A549 treated with GW870086 at 1 μM for 4 hours (cell line): ENCODE results near the gene METTL21C. TPM values are rescaled to one million over a fixed set of nuclear protein-coding genes. Genes with fewer than 3 reads are reported as not detected.

Experiments
- total RNA-seq: library from RNA; stranded (reverse); fragments of 200-300 nt; extraction: Qiagen RNA extraction; gene quantifications from 5 replicates; pipeline ENCODE4 v1.2.3, GENCODE V29; 2022; ENCODE audit warnings: low read depth

The METTL21C gene
- not detected in 5 replicates for total RNA-seq

DNA sequence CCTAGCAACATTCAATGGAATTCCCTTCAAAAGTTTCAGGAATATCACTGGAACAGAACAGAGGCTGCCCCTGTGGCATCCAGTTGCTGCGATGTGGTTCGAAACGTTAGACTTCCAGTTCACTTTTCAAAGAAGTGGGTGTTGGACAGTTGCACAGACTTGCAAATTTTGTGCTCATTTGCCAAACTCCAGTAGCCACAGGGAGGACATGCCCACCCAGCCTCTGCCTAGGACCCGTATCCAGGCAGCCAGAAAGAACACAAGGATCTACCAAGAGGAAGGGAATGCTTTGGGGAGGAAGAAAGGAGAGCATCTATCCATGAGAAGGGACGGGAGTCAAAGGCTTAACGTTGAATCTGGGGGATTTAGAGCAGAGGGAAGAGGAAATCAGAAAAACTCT lies at the start of gene METTL21C:
TSS of gene METTL21C (minus strand) at position 108 of the 400 bp plus-strand sequence. CDS start 546 bp downstream, outside the sequence.

Other genes with a start within 250 kb of the METTL21C start
- gene TPP2, start 98.1 kb downstream of the METTL21C start, total RNA-seq: 12.2 to 16.7 TPM (median 15.7 TPM) in 5 replicates
- 11.4 to 16.6 TPM (median 12.8 TPM) in 5 replicates for gene TEX30, start 78.7 kb upstream of the METTL21C start, total RNA-seq
- gene POGLUT2, start 103.9 kb upstream of the METTL21C start, total RNA-seq: 6.0 to 7.6 TPM (median 6.2 TPM) in 5 replicates
- 2.9 to 4.9 TPM (median 4.7 TPM) in 5 replicates for gene BIVM, start 104.1 kb upstream of the METTL21C start, total RNA-seq
- 14.4 to 18.4 TPM (median 15.9 TPM) in 5 replicates for gene ERCC5, start 151.0 kb upstream of the METTL21C start, total RNA-seq